ENCODE measurements around the gene DNASE2. TPM values are rescaled to one million over a fixed set of nuclear protein-coding genes. Genes with fewer than 3 reads are reported as not detected.
"Not testable (repeated sequence)": the region's sequence is repeated elsewhere in the genome, so short reads cannot be mapped to it uniquely, and the experiment has no call there.

The DNASE2 gene
- total RNA-seq, 1 donor from 2014 or later, result 47.3 TPM

GRCh38 chr19:12921047-12921446 lies 39.8 kb upstream of the DNASE2 start:
- peaks cover 8% of the 10 kb centered on the region for H3K4me1 Mint-ChIP-seq (ENCODE audit: unreplicated experiment)
- DNase-seq (ENCODE audit: extremely low spot score, unreplicated experiment), result no peak
- no peak overlapping the region for H3K27ac Mint-ChIP-seq (ENCODE audit: unreplicated experiment)
- no peak for TF ChIP-seq CTCF (IDR thresholded peaks at IDR 0.05)
- H3K4me3 Mint-ChIP-seq (ENCODE audit: unreplicated experiment), result no peak overlapping the region
- no peaks in the 10 kb centered on the region for H3K27me3 Mint-ChIP-seq (ENCODE audit: unreplicated experiment)
- no peaks in the 10 kb centered on the region for H3K9me3 Mint-ChIP-seq (ENCODE audit: unreplicated experiment)
- peaks cover 18% of the 10 kb centered on the region for H3K36me3 Mint-ChIP-seq (ENCODE audit: unreplicated experiment)

- H3K27ac Mint-ChIP-seq (ENCODE audit: unreplicated experiment), result no peak overlapping the region
- peaks cover 8% of the 10 kb centered on the region for H3K4me1 Mint-ChIP-seq (ENCODE audit: unreplicated experiment)
- no peak overlapping the region for H3K4me3 Mint-ChIP-seq (ENCODE audit: unreplicated experiment)
- no peaks in the 10 kb centered on the region for H3K9me3 Mint-ChIP-seq (ENCODE audit: unreplicated experiment)
- H3K27me3 Mint-ChIP-seq (ENCODE audit: unreplicated experiment), result peaks cover 6% of the 10 kb centered on the region
- no peak for DNase-seq (ENCODE audit: extremely low spot score, unreplicated experiment)
- TF ChIP-seq CTCF (IDR thresholded peaks at IDR 0.05), result no peak
- H3K36me3 Mint-ChIP-seq (ENCODE audit: unreplicated experiment), result peaks cover 5% of the 10 kb centered on the region
Measured at GRCh38 chr19:12918253-12918652, 37.0 kb upstream of the DNASE2 start.

DNA sequence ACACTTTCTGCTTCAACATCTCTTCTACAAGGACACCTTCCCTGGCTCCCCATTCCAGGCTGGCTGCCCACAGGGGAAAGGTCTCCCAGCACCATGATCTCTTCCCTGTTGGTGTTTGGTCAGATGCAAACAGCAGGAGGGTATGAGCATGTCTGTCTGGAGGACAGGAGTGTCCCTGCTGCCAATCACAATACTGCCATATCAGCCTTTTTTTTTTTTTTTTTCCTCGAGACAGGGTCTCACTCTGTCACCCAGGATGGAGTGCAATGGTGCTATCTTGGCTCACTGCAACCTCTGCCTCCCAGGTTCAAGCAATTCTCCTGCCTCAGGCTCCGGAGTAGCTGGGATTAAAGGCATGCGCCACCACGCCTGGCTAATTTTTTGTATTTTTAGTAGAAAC lies 34.6 kb upstream of the DNASE2 start:
- H3K27ac Mint-ChIP-seq (ENCODE audit: unreplicated experiment), result not testable (repeated sequence)

GRCh38 chr19:12913851-12914690 lies 32.8 kb upstream of the DNASE2 start:
- no peaks in the 10 kb centered on the region for H3K9me3 Mint-ChIP-seq (ENCODE audit: unreplicated experiment)
- DNase-seq (ENCODE audit: extremely low spot score, unreplicated experiment), result no peak
- H3K27me3 Mint-ChIP-seq (ENCODE audit: unreplicated experiment), result peaks cover 12% of the 10 kb centered on the region
- no peak for TF ChIP-seq CTCF (IDR thresholded peaks at IDR 0.05)
- no peaks in the 10 kb centered on the region for H3K36me3 Mint-ChIP-seq (ENCODE audit: unreplicated experiment)
- no peak overlapping the region for H3K27ac Mint-ChIP-seq (ENCODE audit: unreplicated experiment)
- peaks cover 8% of the 10 kb centered on the region for H3K4me1 Mint-ChIP-seq (ENCODE audit: unreplicated experiment)
- H3K4me3 Mint-ChIP-seq (ENCODE audit: unreplicated experiment), result no peak overlapping the region

More for the DNA sequence above, 34.6 kb upstream of the DNASE2 start:
- H3K9me3 Mint-ChIP-seq (ENCODE audit: unreplicated experiment); DNase-seq (ENCODE audit: extremely low spot score, unreplicated experiment); H3K36me3 Mint-ChIP-seq (ENCODE audit: unreplicated experiment); H3K4me3 Mint-ChIP-seq (ENCODE audit: unreplicated experiment): not testable (repeated sequence)
- H3K27me3 Mint-ChIP-seq (ENCODE audit: unreplicated experiment), result peaks cover 12% of the 10 kb centered on the region
- H3K4me1 Mint-ChIP-seq (ENCODE audit: unreplicated experiment), result peaks cover 13% of the 10 kb centered on the region

GRCh38 chr19:12913011-12913561 lies 31.8 kb upstream of the DNASE2 start:
- H3K9me3 Mint-ChIP-seq (ENCODE audit: unreplicated experiment), result no peaks in the 10 kb centered on the region
- peaks cover 12% of the 10 kb centered on the region for H3K27me3 Mint-ChIP-seq (ENCODE audit: unreplicated experiment)
- no peak overlapping the region for H3K4me3 Mint-ChIP-seq (ENCODE audit: unreplicated experiment)
- no peaks in the 10 kb centered on the region for H3K36me3 Mint-ChIP-seq (ENCODE audit: unreplicated experiment)
- peaks cover 5% of the 10 kb centered on the region for H3K4me1 Mint-ChIP-seq (ENCODE audit: unreplicated experiment)
- no peak overlapping the region for H3K27ac Mint-ChIP-seq (ENCODE audit: unreplicated experiment)
- TF ChIP-seq CTCF (IDR thresholded peaks at IDR 0.05), result no peak
- DNase-seq (ENCODE audit: extremely low spot score, unreplicated experiment), result no peak

All from osteocyte (in vitro differentiated cells).